GM19468 (cell line): ENCODE data around the gene SCAF1.
"Not testable (repeated sequence)": the region's sequence is repeated elsewhere in the genome, so short reads cannot be mapped to it uniquely, and the experiment has no call there.

Experiments used
- ATAC-seq: cut with Tn5 transposase; IDR thresholded peaks from one replicate; pipeline ENCODE4 v1.9.1; 2021; ENCODE audit warnings: mild to moderate bottlenecking, moderate library complexity, moderate number of reproducible peaks; ENCODE audit not compliant: unreplicated experiment; ENCODE audit errors: extremely low read depth

Gene SCAF1

DNA sequence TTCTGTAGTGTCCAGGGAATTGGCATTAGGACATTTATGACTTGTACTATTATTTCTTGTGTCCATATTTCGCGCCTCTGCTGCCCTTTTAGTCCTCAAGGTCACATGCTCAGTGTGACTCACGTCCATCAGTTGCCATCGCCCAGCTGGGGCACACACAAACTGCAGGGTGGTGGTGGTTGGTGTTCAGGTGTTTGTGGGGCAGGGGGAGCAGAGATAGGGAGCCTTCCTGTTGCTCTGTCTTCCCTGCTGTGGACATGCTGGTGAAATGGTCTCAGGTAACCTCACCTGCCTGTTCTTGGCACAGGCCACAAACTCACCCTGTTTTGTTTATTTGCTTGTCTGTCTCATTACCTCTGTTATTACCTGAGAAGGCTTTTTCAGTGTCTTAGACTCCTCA, 28.6 kb upstream of the SCAF1 start:
- no peak for ATAC-seq

DNA sequence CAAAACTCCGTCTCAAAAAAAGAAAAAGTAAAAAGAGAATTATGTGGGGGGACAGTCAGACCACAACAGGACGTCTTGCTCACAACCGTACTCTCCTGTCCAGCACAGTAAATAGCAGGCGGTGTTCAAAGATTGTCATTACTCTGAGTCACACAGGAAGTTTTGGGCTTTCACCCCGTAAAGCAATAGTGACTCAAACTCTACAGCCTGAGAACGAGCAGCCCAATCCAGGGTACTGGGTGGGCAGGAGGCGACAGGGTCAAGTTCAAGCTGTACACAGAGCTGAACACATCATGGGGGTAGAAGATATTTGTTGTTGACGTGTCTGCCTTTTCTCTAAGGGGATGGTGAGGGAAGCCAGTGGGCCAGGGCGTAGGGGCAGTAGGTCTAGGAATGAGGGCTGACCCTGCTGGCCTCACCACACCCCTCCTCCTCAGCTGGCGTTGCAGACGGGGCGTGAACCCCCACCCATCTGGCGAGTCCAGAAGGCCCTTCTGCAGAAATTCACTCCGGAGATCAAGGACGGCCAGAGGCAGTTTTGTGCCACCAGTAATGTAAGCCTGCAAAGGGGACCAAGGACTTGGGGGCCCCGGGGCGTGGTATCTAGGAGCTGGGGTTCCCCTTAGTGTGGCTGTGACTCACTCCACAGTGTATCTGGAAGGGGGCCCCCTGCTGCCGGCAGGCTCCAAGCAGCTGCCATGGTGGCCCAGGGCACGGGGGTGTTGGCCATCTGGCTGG, 27.7 kb upstream of the SCAF1 start:
- no peak for ATAC-seq

DNA sequence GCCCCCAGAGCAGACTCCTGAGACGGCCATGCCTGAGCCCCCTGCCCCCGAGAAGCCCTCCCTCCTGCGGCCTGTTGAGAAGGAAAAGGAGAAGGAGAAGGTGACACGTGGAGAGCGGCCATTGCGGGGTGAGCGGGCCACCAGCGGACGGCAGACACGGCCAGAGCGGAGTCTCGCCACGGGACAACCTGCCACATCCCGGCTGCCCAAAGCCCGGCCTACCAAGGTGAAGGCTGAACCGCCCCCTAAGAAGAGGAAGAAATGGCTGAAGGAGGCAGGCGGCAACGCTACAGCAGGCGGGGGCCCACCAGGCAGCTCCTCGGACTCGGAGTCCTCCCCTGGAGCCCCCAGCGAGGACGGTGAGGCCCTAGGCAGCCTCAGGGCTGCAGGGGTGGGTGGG, 26.1 kb upstream of the SCAF1 start:
- ATAC-seq = no peak

DNA sequence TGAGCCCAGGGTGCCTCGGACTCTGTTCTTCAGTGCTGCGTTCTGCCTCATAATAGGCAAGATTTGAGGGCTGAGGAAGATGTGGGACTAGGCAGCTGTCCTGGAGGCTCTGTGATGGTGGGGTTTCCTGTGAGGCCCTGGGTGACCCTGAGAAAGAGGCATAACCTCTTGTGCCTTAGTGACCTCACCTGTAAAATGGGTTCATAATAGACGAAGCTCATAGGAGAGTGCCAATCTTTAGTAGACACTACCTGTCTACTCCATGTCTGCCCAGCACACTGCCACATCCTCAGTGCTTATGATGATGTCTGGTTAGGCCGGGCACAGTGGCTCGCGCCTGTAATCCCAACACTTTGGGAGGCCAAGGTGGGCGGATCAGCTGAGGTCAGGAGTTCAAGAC, 25.5 kb upstream of the SCAF1 start:
- no peak for ATAC-seq

DNA sequence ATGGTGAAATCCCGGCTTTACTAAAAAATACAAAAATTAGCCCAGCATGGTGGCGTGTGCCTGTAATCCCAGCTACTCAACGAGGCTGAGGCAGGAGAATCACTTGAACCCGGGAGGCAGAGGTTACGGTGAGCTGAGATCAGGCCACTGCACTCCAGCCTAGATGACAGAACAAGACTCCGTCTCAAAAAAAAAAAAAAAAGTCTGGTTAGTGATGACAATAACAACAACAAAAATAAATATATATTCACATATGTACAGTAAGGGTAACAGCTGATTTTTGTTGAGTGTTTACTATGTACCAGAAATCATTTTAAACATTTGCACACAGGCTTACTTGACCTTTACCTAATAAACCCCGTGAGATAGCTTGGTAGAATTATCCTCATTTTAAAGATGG, 25.1 kb upstream of the SCAF1 start:
- no peak for ATAC-seq

DNA sequence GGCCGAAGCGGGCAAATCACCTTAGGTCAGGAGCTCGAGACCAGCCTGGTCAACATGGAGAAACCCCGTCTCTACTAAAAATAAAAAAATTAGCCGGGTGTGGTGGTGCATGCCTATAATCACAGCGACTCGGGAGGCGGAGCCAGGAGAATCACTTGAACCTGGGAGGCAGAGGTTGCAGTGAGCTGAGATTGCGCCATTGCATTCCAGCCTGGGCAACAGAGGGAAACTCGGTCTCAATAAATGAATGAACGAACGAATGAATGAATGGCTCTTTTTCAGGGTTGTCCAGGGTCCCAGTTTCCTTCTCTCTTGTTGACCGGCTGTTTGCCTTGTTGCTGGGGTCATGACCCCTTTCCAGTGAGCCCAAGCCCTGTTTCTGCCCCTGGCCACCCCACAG, 24.1 kb upstream of the SCAF1 start:
- not testable (repeated sequence) for ATAC-seq

DNA sequence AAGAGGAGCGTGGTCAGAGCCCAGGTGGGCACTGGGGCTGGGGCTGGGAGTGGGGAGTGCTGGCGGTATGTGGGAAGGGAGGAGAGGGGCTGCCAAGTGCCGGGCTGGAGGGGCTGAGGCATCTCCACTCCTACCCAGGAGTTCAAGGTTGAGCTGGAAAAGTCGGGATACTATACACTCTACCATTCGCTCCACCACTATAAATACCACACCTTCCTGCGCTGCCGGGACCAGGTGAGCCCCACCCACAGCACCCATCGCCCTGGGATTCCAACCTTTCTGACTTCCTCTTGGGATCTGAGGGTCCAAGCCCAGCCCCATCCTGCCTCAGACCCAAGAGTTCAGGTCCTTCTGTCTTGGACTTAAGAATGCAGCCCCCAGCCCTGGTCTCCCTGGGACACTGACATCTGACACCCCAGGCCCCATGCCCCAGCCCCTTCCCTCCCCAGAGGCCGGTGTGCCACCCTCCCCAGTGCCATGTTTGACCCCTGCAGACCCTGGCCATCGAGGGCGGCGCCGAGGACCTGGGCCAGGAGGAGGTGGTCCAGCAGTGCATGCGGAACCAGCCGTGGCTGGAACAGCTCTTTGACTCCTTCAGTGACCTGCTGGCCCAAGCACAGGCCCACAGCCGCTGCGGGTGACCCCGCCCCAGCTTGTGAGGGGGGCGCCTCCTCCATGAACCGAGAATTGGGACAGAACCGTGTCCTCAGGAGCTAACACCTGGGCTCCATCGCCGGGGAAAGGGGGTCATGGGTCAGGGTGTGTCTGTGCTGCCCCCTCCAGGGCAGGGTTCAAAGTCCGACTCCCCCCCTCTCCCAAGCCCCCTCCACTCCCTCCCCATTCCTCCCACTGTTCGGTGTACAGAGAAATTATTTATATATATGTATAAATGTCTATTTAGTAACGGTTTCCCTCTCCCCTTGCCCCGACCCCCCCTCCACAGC, 16.8 kb upstream of the SCAF1 start:
- no peak for ATAC-seq

DNA sequence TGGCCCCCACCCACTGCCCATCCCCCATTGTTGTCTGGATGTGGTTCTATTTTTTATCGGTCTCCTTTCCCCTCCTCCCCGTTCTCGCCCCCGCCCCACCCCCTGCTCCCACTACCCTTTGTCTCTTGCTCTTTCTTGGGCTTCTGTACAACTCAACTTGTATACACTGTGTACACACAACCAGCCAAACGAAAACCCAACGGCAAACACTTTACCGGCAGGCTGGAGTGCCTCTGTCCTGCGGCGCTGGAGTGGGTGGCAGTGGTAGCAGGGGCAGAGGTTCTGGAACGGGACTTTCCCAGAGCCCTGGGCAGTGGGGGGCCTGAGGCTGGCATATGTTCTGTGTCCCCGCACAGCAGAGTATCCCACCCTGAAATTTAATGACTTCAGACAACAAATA, 15.8 kb upstream of the SCAF1 start:
- no peak for ATAC-seq

DNA sequence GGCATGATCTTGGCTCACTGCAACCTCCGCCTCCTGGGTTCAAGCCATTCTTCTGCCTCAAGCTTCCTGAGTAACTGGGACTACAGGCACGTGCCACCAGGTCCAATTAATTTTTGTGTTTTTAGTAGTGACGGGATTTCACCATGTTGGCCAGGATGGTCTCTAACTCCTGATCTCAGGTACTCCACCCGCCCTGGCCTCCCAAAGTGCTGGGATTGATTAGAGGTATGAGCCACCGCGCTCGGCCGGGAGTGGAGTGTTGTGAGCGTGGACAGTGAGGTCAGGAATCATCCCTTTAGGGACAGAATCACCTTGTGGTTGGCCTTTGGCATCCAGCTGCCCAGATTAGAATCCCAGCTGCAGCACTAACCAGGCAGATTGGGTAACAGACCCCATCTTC, 12.3 kb upstream of the SCAF1 start:
- ATAC-seq = no peak

DNA sequence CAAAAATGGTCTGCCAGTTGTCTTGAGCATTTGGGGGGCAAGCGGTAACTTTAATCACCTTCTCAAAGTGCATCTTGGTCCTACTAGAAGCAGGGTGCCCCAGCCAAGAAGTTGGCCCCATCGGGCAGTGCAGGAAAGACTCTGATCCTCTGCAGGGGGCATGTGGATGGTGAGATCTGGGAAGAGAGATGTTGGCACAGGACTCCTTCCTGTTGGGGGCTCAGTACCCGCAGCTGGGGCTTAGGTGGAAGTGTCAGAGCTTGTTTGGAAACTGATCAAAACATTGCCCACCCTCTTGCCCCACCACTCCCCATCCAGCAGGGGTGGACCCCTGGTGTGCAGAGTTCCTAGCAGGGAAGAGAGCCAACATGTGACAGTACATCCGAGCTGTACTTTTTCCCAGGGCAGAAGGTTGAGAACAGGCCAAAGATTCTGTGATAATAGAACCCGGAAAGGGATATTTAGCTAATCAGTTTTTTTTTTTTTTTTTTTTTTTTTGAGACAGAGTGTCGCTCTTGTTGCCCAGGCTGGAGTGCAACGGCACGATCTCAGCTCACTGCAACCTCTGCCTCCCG, 10.9 kb upstream of the SCAF1 start:
- no peak for ATAC-seq

DNA sequence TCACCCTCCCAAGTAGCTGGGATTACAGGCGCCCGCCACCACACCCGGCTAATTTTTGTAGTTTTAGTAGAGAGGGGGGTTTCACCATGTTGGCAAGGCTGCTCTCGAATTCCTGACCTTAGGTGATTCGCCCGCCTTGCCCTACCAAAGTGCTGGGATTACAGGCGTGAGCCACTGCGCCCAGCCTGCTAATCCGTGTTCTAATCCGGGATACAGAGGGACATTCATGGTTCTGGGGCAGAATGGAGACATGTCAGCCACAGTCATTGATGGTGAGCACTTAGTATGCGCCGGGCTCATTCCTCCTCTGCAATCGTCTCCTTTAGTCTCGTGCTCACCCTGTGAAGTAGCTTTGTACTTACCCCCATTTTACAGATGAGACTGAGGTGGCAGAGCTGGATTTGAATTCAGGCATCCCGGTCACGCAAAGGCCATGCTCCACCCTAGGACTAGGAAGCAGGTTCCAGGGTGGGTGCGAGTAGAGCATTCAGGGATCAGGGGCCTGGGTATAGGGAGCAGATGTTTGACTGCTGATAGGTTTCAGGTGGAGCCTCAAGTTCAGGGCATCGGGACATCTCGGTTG, 10.3 kb upstream of the SCAF1 start:
- no peak for ATAC-seq

DNA sequence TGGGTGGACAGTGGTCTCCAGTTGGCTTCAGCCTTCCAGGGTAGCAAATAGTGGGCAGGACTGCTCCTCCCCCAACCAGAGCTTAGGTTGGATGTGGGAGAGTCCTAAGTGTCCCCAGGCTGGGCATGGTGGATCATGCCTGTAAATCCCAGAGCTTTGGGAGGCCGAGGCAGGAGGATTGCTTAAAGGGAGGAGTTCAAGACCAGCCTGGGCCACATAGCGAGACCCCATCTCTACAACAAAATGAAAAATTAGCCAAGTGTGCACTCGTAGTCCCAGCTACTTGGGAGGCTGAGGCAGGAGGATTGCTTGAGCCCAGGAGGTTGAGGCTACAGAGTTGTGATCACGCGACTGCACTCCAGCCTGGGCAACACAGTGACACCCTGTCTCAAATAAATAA, 9.4 kb upstream of the SCAF1 start:
- ATAC-seq = no peak

DNA sequence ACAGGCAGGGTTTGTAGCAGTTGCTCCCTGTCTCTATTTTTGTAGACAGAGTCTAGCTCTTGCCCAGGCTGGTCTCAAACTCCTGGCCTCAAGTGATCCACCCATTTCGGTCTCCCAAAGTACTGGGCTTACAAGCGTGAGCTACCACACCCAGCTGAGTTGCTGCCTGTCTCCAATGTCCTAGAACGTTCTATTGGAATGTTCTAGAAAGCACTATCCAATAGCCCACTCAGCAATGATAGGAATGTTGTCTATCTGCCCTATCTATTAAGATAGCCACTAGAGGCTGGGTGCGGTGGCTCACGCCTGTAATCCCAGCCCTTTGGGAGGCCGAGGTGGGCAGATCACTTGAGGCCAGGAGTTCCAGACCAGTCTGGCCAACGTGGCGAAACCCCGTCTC, 8.7 kb upstream of the SCAF1 start:
- ATAC-seq = not testable (repeated sequence)

DNA sequence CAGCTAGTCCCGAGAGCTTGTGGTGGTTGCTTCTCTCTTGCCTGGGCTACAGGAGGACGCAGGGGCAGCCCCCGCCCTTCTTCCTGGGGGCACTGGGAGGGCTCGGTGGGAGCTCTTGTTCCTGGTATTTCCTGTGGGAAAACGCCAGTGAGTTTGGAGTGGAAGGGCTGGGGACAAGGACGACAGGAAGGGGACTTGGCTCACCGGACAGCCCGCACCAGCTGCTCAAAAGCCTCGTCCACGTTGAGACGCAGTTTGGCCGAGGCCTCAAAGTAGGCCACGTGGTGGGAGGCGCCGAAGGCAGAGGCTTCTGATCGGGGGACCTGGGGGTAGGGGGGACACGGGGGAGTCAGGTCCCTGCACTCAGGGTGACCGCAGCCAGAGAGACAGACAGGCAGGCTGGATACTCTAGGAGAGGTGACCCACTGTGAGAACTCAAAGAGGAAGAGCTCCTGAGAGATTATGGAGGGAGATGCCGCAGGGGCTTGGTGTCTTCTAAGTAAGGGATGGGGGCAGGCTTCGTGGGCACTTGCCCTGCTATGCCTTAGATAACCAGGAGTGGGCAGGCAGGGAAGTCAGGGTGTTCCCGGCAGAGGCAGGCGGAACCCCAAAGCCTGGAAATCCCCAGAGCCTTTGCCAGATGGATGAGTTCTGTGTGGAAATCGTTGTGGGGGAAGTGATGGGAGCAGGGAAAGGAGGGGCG, 6.3 kb upstream of the SCAF1 start:
- ATAC-seq = no peak

DNA sequence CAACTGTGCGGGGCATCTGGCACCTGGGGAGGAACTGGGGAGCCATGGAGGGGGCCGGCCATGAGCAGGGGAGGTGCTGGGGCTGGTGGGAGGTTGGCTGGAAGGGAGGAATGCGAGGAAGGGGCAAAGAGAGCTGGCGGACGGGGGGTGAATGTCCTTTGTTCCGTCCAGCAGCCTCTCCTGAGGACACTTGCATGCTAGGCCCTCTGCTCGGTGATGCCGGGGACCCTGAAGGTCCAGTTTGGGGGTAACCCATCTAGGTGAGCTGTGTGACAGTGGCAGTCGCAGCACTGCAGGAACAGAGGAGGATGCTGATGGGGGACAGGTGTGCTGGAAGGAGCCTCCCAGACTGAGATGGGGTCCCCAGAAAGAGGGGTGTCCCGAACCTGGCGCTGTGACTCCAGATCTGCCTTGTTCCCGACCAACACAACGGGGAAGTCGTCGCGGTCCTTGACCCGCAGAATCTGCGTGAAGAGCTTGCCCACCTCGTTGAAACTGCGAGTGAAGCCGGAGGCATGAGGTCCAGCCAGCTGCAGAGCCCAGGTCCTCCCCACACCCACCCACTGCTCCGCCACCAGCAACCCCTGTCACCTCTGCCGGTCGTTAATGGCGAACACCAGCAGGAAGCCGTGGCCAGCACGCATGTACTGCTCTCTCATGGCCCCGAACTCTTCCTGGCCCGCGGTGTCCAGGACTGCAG, 5.6 kb upstream of the SCAF1 start:
- ATAC-seq = no peak

DNA sequence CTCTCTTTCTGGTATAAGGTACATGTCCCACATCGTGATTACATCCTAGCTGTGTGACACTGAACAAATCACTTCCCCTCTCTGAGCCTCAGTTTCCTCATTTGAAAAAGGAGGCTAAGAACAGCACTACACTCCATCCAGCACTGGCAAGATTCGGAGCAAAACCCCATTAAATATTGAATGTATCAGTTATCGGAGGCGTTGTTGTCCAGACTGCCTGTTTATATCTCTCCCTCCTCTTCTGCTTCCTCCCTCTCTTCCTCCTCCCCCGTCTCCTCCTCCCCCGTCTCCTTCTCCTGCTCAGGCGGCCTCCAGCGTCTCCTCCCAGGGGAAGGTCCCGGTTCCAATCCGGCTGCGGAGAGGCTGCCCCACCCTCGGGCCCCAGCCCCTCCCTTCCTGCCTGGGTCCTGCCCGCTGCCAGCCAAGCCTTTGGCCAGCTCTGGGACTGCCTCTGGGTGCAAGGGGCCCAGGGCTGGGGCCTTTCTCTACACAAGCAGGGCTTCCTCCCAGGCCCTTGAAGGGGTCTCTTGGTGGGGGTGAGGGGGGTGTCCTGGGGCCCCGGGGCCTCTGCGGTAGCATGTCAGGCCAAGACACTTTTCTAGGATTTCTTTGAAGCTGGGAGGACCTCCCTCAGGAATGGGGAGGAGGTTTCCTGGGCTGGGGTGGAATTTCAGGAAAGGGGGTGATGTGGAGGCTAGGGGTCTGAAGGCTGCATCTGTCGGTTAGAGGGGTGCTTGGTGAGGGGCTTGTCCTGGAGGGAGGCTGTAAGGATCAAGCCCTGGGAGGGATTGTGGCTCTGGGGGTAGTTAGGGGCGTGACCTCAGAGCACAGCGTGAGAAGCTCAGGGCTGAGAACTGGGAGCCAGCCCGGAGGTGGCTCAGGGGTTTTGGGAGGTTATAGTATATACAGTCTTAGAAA, 3.9 kb upstream of the SCAF1 start:
- no peak for ATAC-seq

DNA sequence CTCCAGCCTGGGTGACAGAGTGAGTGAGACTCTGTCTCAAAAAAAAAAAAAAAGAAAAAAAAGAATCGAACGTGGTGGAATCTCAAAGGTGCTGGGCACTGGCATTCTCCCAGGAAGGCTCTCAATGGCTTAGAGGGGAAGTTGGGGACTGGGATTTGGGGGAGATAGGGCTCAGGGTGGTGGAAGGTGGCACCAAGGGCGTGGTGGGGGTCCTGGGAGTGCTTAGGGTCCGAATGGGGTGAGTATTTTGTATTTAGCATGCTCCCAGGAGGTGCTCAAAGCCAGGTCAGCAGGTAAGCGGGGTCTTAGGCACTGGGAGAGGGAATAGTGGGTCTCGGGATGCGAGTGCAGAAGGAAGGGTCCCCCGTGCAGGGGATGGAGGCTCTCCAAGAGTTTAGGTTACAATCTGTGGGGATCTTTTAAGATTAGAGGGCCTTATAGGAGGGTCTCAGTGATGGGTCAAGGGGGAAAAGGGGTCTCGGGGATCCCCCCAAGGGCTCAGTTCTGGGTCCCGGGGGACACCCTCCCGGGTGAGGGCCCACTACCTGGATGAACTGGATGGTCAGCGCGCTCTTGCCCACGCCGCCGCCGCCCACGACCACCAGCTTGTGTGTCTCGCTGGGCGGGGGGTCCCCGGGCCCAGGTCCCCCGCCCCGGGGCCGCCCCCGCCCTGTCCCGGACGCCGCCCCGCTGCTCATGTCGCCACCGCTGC, 2.5 kb upstream of the SCAF1 start:
- no peak for ATAC-seq
